Stimulated activated naive CD8-positive, alpha-beta T cell treated with anti-CD3 and anti-CD28 coated beads, Interleukin-15, Interleukin-2, amounts not matched to agents 100 ng/mL and 50 ng/mL, for 24 hours (primary cell): ENCODE data around the gene MCCC2.
A peak's percentile ranks its signal among the peaks of the same experiment; 100 is the strongest.
"Not testable (repeated sequence)": the region's sequence is repeated elsewhere in the genome, so short reads cannot be mapped to it uniquely, and the experiment has no call there.

Experiments used
- H3K27ac Mint-ChIP-seq: one replicate; pipeline ENCODE4 v1.8.0; 2021; ENCODE audit warnings: mild to moderate bottlenecking, mixed read lengths
- H3K27me3 Mint-ChIP-seq: one replicate; pipeline ENCODE4 v1.8.0; 2021; ENCODE audit warnings: mixed read lengths
- H3K36me3 Mint-ChIP-seq: one replicate; pipeline ENCODE4 v1.8.0; 2021; ENCODE audit warnings: low read depth, mixed read lengths
- H3K4me1 Mint-ChIP-seq: one replicate; pipeline ENCODE4 v1.8.0; 2021; ENCODE audit warnings: low read depth, mixed read lengths
- H3K4me3 Mint-ChIP-seq: one replicate; pipeline ENCODE4 v1.8.0; 2021; ENCODE audit warnings: mild to moderate bottlenecking, mixed read lengths
- H3K9me3 Mint-ChIP-seq: one replicate; pipeline ENCODE4 v1.8.0; 2021; ENCODE audit warnings: mixed read lengths

Gene MCCC2

GRCh38 chr5:71586941-71587765 is at the start of gene MCCC2:
TSS of gene MCCC2 (plus strand) at chr5:71587340. CDS start at chr5:71587426, 86 bp downstream.
- Mint-ChIP-seq H3K27ac (peak within 1 kb of the TSS; percentile 95), H3K4me1 (peaks cover 42% of the 10 kb centered on the region), H3K9me3 (no peaks in the 10 kb centered on the region), H3K36me3 (peaks cover 4% of the 10 kb centered on the region), H3K4me3 (peak within 1 kb of the TSS; percentile 88), H3K27me3 (no peaks in the 10 kb centered on the region)

GRCh38 chr5:71537687-71538086 is 49.5 kb upstream of the MCCC2 start:
- no peaks in the 10 kb centered on the region for H3K9me3 Mint-ChIP-seq
- no peak overlapping the region for H3K27ac Mint-ChIP-seq
- peaks cover 5% of the 10 kb centered on the region for H3K4me1 Mint-ChIP-seq
- no peak overlapping the region for H3K4me3 Mint-ChIP-seq
- H3K27me3 Mint-ChIP-seq: no peaks in the 10 kb centered on the region
- peaks cover 83% of the 10 kb centered on the region for H3K36me3 Mint-ChIP-seq

GRCh38 chr5:71550885-71551284 is 36.3 kb upstream of the MCCC2 start:
- H3K9me3 Mint-ChIP-seq, H3K4me3 Mint-ChIP-seq, H3K27ac Mint-ChIP-seq, H3K4me1 Mint-ChIP-seq, H3K27me3 Mint-ChIP-seq: not testable (repeated sequence)
- peaks cover 79% of the 10 kb centered on the region for H3K36me3 Mint-ChIP-seq

- not testable (repeated sequence) for H3K27me3 Mint-ChIP-seq, H3K4me3 Mint-ChIP-seq, H3K27ac Mint-ChIP-seq, H3K9me3 Mint-ChIP-seq, H3K4me1 Mint-ChIP-seq
- H3K36me3 Mint-ChIP-seq: peaks cover 80% of the 10 kb centered on the region
These were observed 35.6 kb upstream of the MCCC2 start for GRCh38 chr5:71551582-71551981.

GRCh38 chr5:71552026-71552749 is 35.0 kb upstream of the MCCC2 start:
- H3K4me3 Mint-ChIP-seq, H3K9me3 Mint-ChIP-seq, H3K4me1 Mint-ChIP-seq, H3K27me3 Mint-ChIP-seq, H3K27ac Mint-ChIP-seq: not testable (repeated sequence)
- H3K36me3 Mint-ChIP-seq: peaks cover 81% of the 10 kb centered on the region

GRCh38 chr5:71563161-71563560 is 24.0 kb upstream of the MCCC2 start:
- Mint-ChIP-seq H3K4me1 (no peaks in the 10 kb centered on the region), H3K27ac (no peak overlapping the region), H3K36me3 (peaks cover 47% of the 10 kb centered on the region), H3K9me3 (no peaks in the 10 kb centered on the region), H3K27me3 (no peaks in the 10 kb centered on the region), H3K4me3 (no peak overlapping the region)

GRCh38 chr5:71564895-71565294 is 22.2 kb upstream of the MCCC2 start:
- H3K9me3 Mint-ChIP-seq: no peaks in the 10 kb centered on the region
- H3K27me3 Mint-ChIP-seq: no peaks in the 10 kb centered on the region
- peak overlapping the region; percentile 21 for H3K27ac Mint-ChIP-seq
- H3K4me3 Mint-ChIP-seq: no peak overlapping the region
- no peaks in the 10 kb centered on the region for H3K4me1 Mint-ChIP-seq
- H3K36me3 Mint-ChIP-seq: peaks cover 49% of the 10 kb centered on the region

GRCh38 chr5:71569748-71570509 is 17.2 kb upstream of the MCCC2 start:
- H3K4me1 Mint-ChIP-seq: no peaks in the 10 kb centered on the region
- H3K27me3 Mint-ChIP-seq: no peaks in the 10 kb centered on the region
- H3K36me3 Mint-ChIP-seq: peaks cover 27% of the 10 kb centered on the region
- H3K9me3 Mint-ChIP-seq: no peaks in the 10 kb centered on the region
- H3K27ac Mint-ChIP-seq: no peak overlapping the region
- H3K4me3 Mint-ChIP-seq: no peak overlapping the region

GRCh38 chr5:71571811-71572210 is 15.3 kb upstream of the MCCC2 start:
- H3K9me3 Mint-ChIP-seq, H3K4me3 Mint-ChIP-seq, H3K4me1 Mint-ChIP-seq, H3K27ac Mint-ChIP-seq, H3K27me3 Mint-ChIP-seq: not testable (repeated sequence)
- peaks cover 25% of the 10 kb centered on the region for H3K36me3 Mint-ChIP-seq

GRCh38 chr5:71573591-71573990 is 13.5 kb upstream of the MCCC2 start:
- no peak overlapping the region for H3K27ac Mint-ChIP-seq

GRCh38 chr5:71575588-71575987 is 11.6 kb upstream of the MCCC2 start:
- H3K4me1 Mint-ChIP-seq, H3K9me3 Mint-ChIP-seq, H3K27ac Mint-ChIP-seq, H3K27me3 Mint-ChIP-seq, H3K4me3 Mint-ChIP-seq: not testable (repeated sequence)
- H3K36me3 Mint-ChIP-seq: peaks cover 34% of the 10 kb centered on the region

More at GRCh38 chr5:71573591-71573990, 13.5 kb upstream of the MCCC2 start:
- Mint-ChIP-seq H3K27me3 (no peaks in the 10 kb centered on the region), H3K4me3 (no peak overlapping the region), H3K4me1 (no peaks in the 10 kb centered on the region), H3K9me3 (no peaks in the 10 kb centered on the region), H3K36me3 (peaks cover 35% of the 10 kb centered on the region)

- Mint-ChIP-seq H3K27ac (no peak overlapping the region), H3K4me3 (no peak overlapping the region), H3K27me3 (no peaks in the 10 kb centered on the region), H3K36me3 (peaks cover 34% of the 10 kb centered on the region), H3K9me3 (no peaks in the 10 kb centered on the region), H3K4me1 (no peaks in the 10 kb centered on the region)
These were observed 10.9 kb upstream of the MCCC2 start for GRCh38 chr5:71576241-71576640.

GRCh38 chr5:71577839-71578238 is 9.3 kb upstream of the MCCC2 start:
- not testable (repeated sequence) for H3K27me3 Mint-ChIP-seq, H3K4me1 Mint-ChIP-seq, H3K9me3 Mint-ChIP-seq, H3K4me3 Mint-ChIP-seq, H3K27ac Mint-ChIP-seq
- H3K36me3 Mint-ChIP-seq: peaks cover 34% of the 10 kb centered on the region

- Mint-ChIP-seq H3K27me3 (no peaks in the 10 kb centered on the region), H3K4me3 (no peak overlapping the region), H3K4me1 (peaks cover 12% of the 10 kb centered on the region), H3K27ac (no peak overlapping the region), H3K36me3 (peaks cover 8% of the 10 kb centered on the region), H3K9me3 (no peaks in the 10 kb centered on the region)
These were observed 4.1 kb upstream of the MCCC2 start for GRCh38 chr5:71582945-71583584.
